Memory B cell (primary cell): Measurements from ENCODE around the gene HS1BP3.

Experiments used
- ATAC-seq: fragments of 150-1000 bp; cut with Tn5 transposase; 2 replicates; pipeline ENCODE4 v1.10.0; 2021; ENCODE audit warnings: low read depth, mild to moderate bottlenecking, moderate library complexity
- DNase-seq, 2 donors: peaks; one replicate each; pipeline ENCODE4 v3.0.0; 2022; ENCODE audit warnings: low spot score in 2 of 2
- H3K27ac Mint-ChIP-seq: one replicate; pipeline ENCODE4 v1.8.0; 2022; ENCODE audit warnings: mild to moderate bottlenecking, moderate library complexity, mixed read lengths
- H3K27me3 Mint-ChIP-seq: one replicate; pipeline ENCODE4 v1.8.0; 2022; ENCODE audit warnings: mixed read lengths
- H3K36me3 Mint-ChIP-seq: one replicate; pipeline ENCODE4 v1.8.0; 2022; ENCODE audit warnings: mild to moderate bottlenecking, mixed read lengths
- H3K4me1 Mint-ChIP-seq: one replicate; pipeline ENCODE4 v1.8.0; 2022; ENCODE audit warnings: mixed read lengths
- H3K4me3 Mint-ChIP-seq: one replicate; pipeline ENCODE4 v1.8.0; 2022; ENCODE audit warnings: mild to moderate bottlenecking, moderate library complexity, mixed read lengths
- H3K9me3 Mint-ChIP-seq: one replicate; pipeline ENCODE4 v1.8.0; 2022; ENCODE audit warnings: mixed read lengths

HS1BP3 gene

DNA sequence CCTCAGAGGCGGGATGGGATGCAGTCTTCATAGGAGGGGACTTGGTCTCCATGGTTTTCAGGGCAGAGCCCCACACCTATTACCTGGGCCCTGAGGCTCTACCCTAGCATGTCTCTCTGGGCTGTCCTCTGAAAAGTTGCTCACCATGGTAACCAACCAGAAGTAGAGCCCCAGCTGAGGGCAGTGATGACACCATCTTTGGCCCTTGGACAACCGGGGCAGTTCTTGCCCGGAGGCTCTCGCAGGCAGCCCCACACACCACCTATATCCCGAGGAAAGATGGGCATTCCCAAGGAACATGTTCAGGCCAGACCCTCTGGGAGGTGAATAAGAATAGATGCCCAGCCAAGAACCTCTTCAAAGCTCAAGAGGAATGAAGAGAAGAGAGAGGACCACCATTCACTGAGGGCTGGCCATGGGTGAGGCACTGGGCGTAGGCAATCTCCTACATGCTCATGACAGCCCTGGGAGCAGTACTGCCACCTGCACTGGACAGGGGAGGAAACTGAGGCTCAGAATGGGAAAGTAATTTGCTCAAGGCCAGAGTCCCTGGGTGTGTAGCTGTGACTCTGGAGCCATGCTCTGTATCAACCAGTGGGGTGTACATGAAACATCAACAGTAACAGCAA, 72.5 kb downstream of the HS1BP3 start:
- Mint-ChIP-seq H3K36me3 (no peaks in the 10 kb centered on the region), H3K4me3 (no peak overlapping the region), H3K4me1 (peaks cover 16% of the 10 kb centered on the region), H3K27me3 (no peaks in the 10 kb centered on the region), H3K27ac (peak overlapping the region; percentile 35), H3K9me3 (no peaks in the 10 kb centered on the region)
- DNase-seq (no peak), ATAC-seq (no peak)

DNA sequence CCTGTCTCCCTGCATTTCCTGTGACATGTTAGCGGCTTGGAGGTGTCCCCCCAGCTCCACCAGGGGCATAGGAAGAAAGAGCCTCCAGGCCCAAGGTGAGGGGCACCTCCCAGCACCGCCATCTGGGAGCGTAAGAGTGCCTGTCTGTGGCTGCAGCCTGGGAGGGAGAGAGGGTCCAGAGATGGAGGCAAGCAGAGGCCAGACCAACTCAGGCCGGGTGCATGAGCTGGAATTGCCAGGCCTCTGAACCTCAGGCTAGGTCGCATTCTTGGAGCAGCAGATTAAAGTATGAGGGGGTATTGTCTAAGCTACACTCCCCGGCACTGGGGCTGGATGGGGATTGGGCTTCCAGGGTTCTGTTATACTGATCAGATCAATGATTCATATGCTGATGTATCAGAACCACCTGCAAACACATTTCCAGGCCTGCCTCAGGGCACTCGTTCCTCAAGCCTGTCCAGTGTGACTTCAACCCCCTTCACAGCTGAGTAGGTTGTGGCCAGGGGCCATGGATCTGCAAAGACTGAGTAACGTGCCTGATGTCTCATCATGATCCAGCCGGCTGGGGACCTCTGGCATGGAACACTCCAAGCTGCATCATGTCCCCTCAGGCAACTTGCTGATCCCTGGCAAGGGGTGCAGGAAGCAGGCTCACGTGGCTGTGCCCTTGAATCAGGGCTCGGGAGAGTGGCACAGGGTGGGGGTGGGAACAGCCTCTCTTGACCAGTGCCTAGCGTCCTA, 73.2 kb downstream of the HS1BP3 start:
- Mint-ChIP-seq H3K4me3 (no peak overlapping the region), H3K36me3 (no peaks in the 10 kb centered on the region), H3K4me1 (peaks cover 16% of the 10 kb centered on the region), H3K27ac (no peak overlapping the region), H3K27me3 (no peaks in the 10 kb centered on the region), H3K9me3 (no peaks in the 10 kb centered on the region)
- no peak for DNase-seq
- ATAC-seq = no peak

GRCh38 chr2:20576598-20577115, 74.2 kb downstream of the HS1BP3 start:
- no peaks in the 10 kb centered on the region for H3K36me3 Mint-ChIP-seq
- peak; percentile 96 for ATAC-seq
- H3K27me3 Mint-ChIP-seq = no peaks in the 10 kb centered on the region
- H3K9me3 Mint-ChIP-seq = no peaks in the 10 kb centered on the region
- H3K27ac Mint-ChIP-seq = peak overlapping the region; percentile 96
- peak overlapping the region; percentile 83 for H3K4me3 Mint-ChIP-seq
- peak; percentile 33 to 44 for DNase-seq
- peaks cover 16% of the 10 kb centered on the region for H3K4me1 Mint-ChIP-seq

DNA sequence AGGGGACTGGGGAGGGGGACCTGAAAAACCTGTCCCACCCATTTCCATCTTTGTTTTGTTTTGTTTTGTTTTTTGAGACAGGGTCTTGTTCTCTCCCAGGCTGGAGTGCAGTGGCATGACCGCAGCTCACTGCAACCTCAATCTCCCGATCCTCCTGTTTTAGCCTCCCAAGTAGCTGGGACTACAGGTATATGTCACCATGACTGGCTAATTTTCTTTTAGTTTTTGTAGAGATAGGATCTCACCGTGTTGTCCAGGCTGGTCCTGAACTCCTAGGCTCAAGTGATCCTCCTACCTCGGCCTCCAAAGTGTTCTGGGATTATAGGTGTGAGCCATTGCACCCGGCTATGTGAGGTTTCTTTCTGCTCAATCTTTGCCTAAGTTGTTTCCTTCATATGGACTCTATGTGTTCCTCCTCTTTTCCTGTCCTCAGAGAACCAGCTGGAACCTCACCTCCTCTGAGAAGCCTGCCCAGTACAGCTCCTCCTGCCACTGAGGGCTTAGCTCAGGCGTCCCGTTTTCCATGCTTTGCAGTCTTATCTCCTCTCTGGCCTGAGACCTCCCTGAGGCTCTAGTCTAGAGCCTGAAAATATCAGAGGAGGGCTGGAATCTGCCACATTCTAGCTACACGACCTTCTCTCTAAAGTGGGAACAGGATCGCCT, 74.8 kb downstream of the HS1BP3 start:
- DNase-seq (no peak), ATAC-seq (no peak)
- Mint-ChIP-seq H3K4me3 (peak overlapping the region; percentile 83), H3K27me3 (no peaks in the 10 kb centered on the region), H3K9me3 (no peaks in the 10 kb centered on the region), H3K36me3 (no peaks in the 10 kb centered on the region), H3K27ac (peak overlapping the region; percentile 96), H3K4me1 (peaks cover 16% of the 10 kb centered on the region)

GRCh38 chr2:20575414-20575813, 75.5 kb downstream of the HS1BP3 start:
- Mint-ChIP-seq H3K36me3 (no peaks in the 10 kb centered on the region), H3K4me3 (no peak overlapping the region), H3K27me3 (no peaks in the 10 kb centered on the region), H3K9me3 (no peaks in the 10 kb centered on the region), H3K4me1 (peaks cover 16% of the 10 kb centered on the region), H3K27ac (no peak overlapping the region)
- DNase-seq (no peak), ATAC-seq (no peak)

DNA sequence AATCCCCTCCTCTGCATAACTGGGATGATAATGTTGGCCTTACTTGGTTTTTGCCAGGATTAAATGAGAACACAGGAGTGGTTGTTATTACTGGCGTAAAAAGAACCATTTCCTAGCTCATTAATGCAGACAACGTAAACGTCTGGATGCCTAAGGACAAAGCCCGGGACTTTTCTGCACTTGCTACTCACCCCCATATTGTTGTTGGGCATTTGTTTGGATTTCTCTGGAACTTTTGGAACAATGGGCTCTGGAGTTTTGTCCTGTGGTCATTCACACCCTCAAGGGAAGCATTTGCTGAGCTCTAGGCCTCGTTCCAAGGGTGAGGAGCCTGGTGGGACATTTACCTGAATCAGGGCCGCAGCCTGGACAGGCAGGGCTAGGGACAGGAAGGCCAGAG, 76.0 kb downstream of the HS1BP3 start:
- Mint-ChIP-seq H3K9me3 (no peaks in the 10 kb centered on the region), H3K4me3 (no peak overlapping the region), H3K27ac (no peak overlapping the region), H3K27me3 (no peaks in the 10 kb centered on the region), H3K4me1 (peaks cover 16% of the 10 kb centered on the region), H3K36me3 (no peaks in the 10 kb centered on the region)
- no peak for ATAC-seq
- DNase-seq = no peak

DNA sequence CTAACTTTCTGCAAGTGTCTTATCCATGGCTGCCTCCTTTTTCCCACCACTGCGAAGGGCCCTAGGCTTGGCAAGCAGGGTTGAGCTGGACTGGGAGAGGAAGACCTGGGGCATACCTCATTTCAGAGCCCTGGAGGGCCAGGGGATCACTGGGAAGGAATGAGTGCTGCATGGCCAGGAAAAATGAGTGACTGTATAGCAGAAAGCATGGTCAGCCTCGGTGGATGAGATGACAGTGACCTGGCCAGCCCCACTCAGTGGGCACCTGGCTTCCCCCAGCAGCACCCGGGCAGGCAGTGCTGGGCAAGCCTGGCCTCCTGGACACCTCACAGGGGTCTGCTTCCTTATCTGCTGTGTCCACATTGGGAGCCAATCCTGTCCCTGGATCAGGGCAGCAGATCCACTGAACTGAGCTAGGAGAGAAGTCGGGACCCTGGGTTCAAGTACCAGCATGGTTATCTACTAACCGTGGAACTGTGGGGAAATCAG, 76.4 kb downstream of the HS1BP3 start:
- H3K4me1 Mint-ChIP-seq = peaks cover 16% of the 10 kb centered on the region
- DNase-seq (no peak), ATAC-seq (no peak)
- H3K27ac Mint-ChIP-seq = no peak overlapping the region
- no peak overlapping the region for H3K4me3 Mint-ChIP-seq
- H3K9me3 Mint-ChIP-seq = no peaks in the 10 kb centered on the region
- no peaks in the 10 kb centered on the region for H3K36me3 Mint-ChIP-seq
- no peaks in the 10 kb centered on the region for H3K27me3 Mint-ChIP-seq

DNA sequence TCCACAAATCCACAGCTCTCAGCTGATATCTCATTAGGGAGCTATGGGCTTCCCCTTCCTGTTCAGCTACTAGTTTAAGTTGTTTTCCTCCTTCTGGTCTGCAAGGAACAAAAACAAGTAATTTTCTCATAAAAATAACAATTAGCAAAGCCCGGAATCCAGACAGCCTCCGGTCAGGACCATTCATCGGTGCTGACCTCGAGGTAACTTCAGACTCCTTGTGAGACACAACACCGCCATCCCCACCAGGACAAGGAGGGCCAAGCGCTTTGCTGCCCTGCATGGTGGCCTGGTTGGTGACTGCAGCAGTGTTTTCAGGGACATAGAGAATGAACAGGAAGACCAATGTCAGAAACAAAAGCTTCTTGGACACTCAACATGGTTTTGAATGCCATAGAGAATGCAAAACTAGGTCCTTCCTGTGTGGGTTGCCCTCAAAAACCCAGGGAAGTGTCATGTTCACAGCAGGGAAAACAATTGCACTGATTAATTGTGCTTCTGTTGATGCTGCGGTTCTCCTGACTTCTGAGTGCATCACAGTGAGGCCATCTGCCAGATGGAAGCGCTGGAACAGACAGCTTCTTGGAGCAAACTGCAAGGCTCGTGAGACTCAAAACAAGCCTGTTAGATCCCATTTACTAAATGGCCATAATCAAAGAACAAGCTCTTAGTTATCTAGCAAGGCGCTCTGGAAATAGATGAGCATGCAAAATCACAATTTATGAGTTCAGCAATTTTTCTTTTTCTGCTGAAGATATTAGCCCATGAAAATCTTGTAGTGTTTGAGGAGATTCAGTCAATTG, 77.1 kb downstream of the HS1BP3 start:
- H3K4me1 Mint-ChIP-seq = peaks cover 16% of the 10 kb centered on the region
- H3K27ac Mint-ChIP-seq = no peak overlapping the region
- ATAC-seq = no peak
- H3K36me3 Mint-ChIP-seq = no peaks in the 10 kb centered on the region
- H3K9me3 Mint-ChIP-seq = no peaks in the 10 kb centered on the region
- no peak overlapping the region for H3K4me3 Mint-ChIP-seq
- DNase-seq = no peak
- H3K27me3 Mint-ChIP-seq = no peaks in the 10 kb centered on the region

DNA sequence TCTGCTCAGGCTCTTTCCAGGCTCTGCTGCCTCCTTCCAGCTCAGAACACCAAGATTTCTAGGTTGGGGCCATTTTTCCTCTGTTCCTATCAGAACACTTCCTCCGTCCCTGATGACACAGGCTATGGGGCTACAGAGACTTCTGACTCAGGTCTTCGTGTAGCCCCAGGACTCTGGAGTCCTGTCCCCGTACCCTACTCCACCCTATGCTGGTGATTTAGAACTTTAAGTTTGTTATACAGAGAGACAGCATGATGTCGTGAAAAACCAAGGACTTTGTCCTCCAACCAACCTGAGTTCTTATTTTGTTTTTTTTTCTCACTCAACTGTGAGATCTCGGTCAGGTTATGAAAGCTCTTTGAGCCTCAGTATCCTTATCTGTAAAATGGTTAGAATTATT, 78.7 kb downstream of the HS1BP3 start:
- ATAC-seq (no peak), DNase-seq (no peak)
- Mint-ChIP-seq H3K9me3 (no peaks in the 10 kb centered on the region), H3K4me1 (peaks cover 10% of the 10 kb centered on the region), H3K36me3 (no peaks in the 10 kb centered on the region), H3K4me3 (no peak overlapping the region), H3K27ac (no peak overlapping the region), H3K27me3 (no peaks in the 10 kb centered on the region)

GRCh38 chr2:20571644-20572215, 79.2 kb downstream of the HS1BP3 start:
- DNase-seq (no peak), ATAC-seq (no peak)
- H3K27ac Mint-ChIP-seq = no peak overlapping the region
- H3K27me3 Mint-ChIP-seq = peaks cover 3% of the 10 kb centered on the region
- H3K4me1 Mint-ChIP-seq = peaks cover 6% of the 10 kb centered on the region
- H3K36me3 Mint-ChIP-seq = no peaks in the 10 kb centered on the region
- no peak overlapping the region for H3K4me3 Mint-ChIP-seq
- H3K9me3 Mint-ChIP-seq = no peaks in the 10 kb centered on the region

GRCh38 chr2:20571231-20571630, 79.7 kb downstream of the HS1BP3 start:
- ATAC-seq (no peak), DNase-seq (no peak)
- Mint-ChIP-seq H3K36me3 (no peaks in the 10 kb centered on the region), H3K4me3 (no peak overlapping the region), H3K27ac (no peak overlapping the region), H3K9me3 (no peaks in the 10 kb centered on the region), H3K4me1 (peaks cover 1% of the 10 kb centered on the region), H3K27me3 (peaks cover 3% of the 10 kb centered on the region)

DNA sequence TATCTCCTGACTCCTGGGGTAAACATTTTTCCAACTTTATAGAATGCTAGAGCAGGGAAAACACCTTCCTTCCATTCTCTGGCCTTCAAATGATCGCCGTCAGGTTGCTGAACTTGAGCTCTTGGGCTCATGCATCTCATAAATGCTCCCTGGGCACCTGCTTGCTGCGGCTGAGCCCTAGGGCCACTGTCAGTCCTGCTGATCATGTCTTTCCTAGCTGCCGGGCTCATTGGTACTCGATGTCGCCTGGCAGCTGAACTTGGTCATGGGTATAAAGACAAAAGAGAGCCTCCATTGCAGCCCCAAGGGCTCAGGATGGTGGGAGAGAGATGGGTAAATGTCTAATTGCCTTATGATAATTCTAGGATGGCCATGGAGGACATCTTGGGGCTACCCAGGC, 80.6 kb downstream of the HS1BP3 start:
- Mint-ChIP-seq H3K4me3 (no peak overlapping the region), H3K27ac (no peak overlapping the region)

DNA sequence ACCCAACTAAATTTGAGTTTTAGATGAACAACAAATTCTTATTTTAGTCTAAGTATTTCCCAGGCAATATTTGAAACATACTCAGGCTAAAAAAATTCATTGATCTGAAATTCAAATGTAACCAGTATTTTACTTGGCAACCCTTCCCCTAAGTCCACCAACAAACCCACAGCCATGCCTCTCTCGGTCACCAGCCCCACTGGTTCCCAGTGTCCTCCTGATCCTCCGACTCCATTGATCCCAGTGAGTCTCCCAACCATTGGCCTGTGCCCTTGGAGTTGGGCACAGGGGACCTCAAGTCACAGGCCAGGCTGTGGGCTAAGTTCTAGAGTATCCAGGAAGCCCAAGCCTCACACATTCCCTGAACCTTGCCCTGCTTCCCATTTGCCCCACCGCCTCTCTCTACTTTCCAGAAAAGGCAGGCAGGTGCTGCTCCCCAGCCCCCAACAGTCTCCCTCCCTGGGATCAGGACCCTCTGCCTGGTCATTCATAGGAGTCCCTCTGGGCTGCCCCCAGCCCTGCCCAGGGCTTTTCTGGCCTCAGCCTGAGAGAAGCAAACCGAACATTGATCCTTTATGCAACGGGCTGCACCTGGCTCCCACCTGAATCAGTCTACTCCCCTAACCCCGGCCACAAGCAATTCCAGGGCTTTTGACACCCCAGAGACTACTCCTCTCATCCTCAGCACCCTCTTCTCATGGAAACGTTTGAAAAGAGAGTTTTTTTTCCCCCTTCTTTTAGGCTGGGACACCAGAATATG, 81.3 kb downstream of the HS1BP3 start:
- H3K4me1 Mint-ChIP-seq = no peaks in the 10 kb centered on the region
- H3K9me3 Mint-ChIP-seq = no peaks in the 10 kb centered on the region
- H3K36me3 Mint-ChIP-seq = no peaks in the 10 kb centered on the region
- peaks cover 8% of the 10 kb centered on the region for H3K27me3 Mint-ChIP-seq
- DNase-seq (no peak), ATAC-seq (no peak)
- H3K4me3 Mint-ChIP-seq = no peak overlapping the region
- no peak overlapping the region for H3K27ac Mint-ChIP-seq

More for the DNA sequence above, 80.6 kb downstream of the HS1BP3 start:
- Mint-ChIP-seq H3K36me3 (no peaks in the 10 kb centered on the region), H3K9me3 (no peaks in the 10 kb centered on the region), H3K4me1 (no peaks in the 10 kb centered on the region), H3K27me3 (peaks cover 6% of the 10 kb centered on the region)
- ATAC-seq (no peak), DNase-seq (no peak)
